AG04450 (cell line): ENCODE measurements around the gene GDF7. TPM values are rescaled to one million over a fixed set of nuclear protein-coding genes. Genes with fewer than 3 reads are reported as not detected.

Experiments used
- CTCF ChIA-PET: fragments of 300-600, 350-600 bp; formaldehyde crosslinking; extraction: SDS; loops from one replicate; lab custom pipeline; 2022; ENCODE audit warnings: antibody characterized with exemption, inconsistent platforms; lab: Charles Lee
- POLR2A ChIA-PET: fragments of 350-600 bp; formaldehyde crosslinking; extraction: SDS; loops from one replicate; lab custom pipeline; 2021; ENCODE audit warnings: antibody characterized with exemption, inconsistent platforms; lab: Yijun Ruan, JAX
- DNase-seq: peaks from one replicate; pipeline ENCODE4 v3.0.0-alpha.2; 2011; ENCODE audit warnings: low read depth, low spot score
- H3K27ac ChIP-seq: one replicate; pipeline ENCODE4 v1.5.1; 2012; ENCODE audit warnings: low read depth, low read length, control low read depth
- H3K27me3 ChIP-seq: one replicate; pipeline ENCODE4 v1.6.0; 2012; ENCODE audit warnings: low read length; ENCODE audit not compliant: control insufficient read depth, insufficient read depth
- H3K4me3 ChIP-seq: 2 replicates; pipeline ENCODE4 v1.5.1; 2011; ENCODE audit warnings: mild to moderate bottlenecking, low read depth, low read length, control low read depth
- H3K9me3 ChIP-seq: 2 replicates; pipeline ENCODE4 v1.5.1; 2012; ENCODE audit warnings: low read length; ENCODE audit not compliant: control insufficient read depth, insufficient read depth
- polyA plus RNA-seq: library from polyadenylated mRNA; depleted of rRNA; stranded (reverse); fragments of >200 nt; gene quantifications from 2 replicates; pipeline ENCODE4 v1.2.3, GENCODE V29; 2011
- TF ChIP-seq, protein P1 (sequence below): IDR thresholded peaks from 2 replicates; pipeline ENCODE4 v1.5.1; 2011; ENCODE audit warnings: low read depth, low read length, control low read depth, inconsistent platforms

GDF7 gene
- polyA plus RNA-seq, 1 experiment, result 0.01 TPM

DNA sequence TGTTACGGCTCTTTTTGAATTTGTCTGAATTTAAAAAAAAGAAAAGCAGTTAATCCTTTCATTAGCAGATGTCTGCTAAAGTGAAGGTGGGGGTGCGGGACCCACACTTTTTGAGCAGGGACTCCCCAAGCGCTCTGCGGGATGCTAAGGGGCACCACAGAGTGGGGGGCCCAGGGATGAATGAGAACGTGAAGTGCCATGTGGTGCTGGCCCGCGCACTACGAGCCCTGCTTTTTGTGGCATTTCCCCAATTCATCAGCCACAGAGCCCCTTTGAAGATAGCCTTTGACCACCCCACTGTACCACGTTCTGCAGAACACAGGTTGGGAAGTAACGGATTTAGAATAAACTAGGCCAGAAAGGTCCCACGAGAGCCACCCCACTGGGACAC lies 44.7 kb upstream of the GDF7 start:
- Histone ChIP-seq H3K9me3 (no peaks in the 10 kb centered on the region; the same call in 1 of the 2 replicates), H3K27me3 (no peaks in the 10 kb centered on the region), H3K27ac (no peak overlapping the region), H3K4me3 (no peak overlapping the region)
- TF ChIP-seq, protein P1, sequence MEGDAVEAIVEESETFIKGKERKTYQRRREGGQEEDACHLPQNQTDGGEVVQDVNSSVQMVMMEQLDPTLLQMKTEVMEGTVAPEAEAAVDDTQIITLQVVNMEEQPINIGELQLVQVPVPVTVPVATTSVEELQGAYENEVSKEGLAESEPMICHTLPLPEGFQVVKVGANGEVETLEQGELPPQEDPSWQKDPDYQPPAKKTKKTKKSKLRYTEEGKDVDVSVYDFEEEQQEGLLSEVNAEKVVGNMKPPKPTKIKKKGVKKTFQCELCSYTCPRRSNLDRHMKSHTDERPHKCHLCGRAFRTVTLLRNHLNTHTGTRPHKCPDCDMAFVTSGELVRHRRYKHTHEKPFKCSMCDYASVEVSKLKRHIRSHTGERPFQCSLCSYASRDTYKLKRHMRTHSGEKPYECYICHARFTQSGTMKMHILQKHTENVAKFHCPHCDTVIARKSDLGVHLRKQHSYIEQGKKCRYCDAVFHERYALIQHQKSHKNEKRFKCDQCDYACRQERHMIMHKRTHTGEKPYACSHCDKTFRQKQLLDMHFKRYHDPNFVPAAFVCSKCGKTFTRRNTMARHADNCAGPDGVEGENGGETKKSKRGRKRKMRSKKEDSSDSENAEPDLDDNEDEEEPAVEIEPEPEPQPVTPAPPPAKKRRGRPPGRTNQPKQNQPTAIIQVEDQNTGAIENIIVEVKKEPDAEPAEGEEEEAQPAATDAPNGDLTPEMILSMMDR, result no peak
- ChIA-PET CTCF (no interaction called here), POLR2A (interaction anchor here (1.7 kb wide), 1 partner anchor 175 kb away, joined by 11 read pairs; the partner anchor contains the start of gene RHOB)
- no peak for DNase-seq

GRCh38 chr2:20622731-20623130 lies 44.2 kb upstream of the GDF7 start:
- no peaks in the 10 kb centered on the region for H3K27me3 ChIP-seq
- CTCF ChIA-PET, result no interaction called here
- POLR2A ChIA-PET, result interaction anchor here (1.7 kb wide), 1 partner anchor 176 kb away, joined by 11 read pairs; the partner anchor contains the start of gene RHOB

DNA sequence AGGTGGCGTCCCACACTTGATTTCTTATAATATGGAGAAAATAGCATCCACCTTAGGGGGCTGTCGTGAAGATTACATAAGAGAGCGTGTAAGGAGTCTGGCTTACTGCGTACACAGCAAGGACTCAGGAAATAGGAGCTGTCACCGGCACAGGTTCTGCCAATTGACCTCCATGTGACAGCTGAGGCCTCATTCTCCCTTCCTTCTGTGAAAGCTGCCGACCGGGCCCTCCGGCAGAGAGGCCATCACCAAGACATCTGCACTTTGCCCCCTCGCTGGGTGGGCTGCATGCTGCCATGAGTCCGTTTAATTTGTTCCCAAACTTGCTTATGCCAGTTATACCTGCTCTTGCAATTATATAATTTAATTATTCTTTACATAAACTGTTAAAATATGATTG lies 43.7 kb upstream of the GDF7 start:
- ChIA-PET POLR2A (no interaction called here), CTCF (no interaction called here)
- TF ChIP-seq, protein P1, result no peak
- Histone ChIP-seq H3K27me3 (no peaks in the 10 kb centered on the region), H3K4me3 (no peak overlapping the region), H3K9me3 (no peaks in the 10 kb centered on the region; the same call in 1 of the 2 replicates), H3K27ac (no peak overlapping the region)
- DNase-seq, result no peak

More at GRCh38 chr2:20622731-20623130, 44.2 kb upstream of the GDF7 start:
- DNase-seq, result no peak
- TF ChIP-seq, protein P1, result no peak
- no peaks in the 10 kb centered on the region; the same call in 1 of the 2 replicates for H3K9me3 ChIP-seq
- H3K27ac ChIP-seq, result no peak overlapping the region
- H3K4me3 ChIP-seq, result no peak overlapping the region

GRCh38 chr2:20623741-20624155 lies 43.2 kb upstream of the GDF7 start:
- Histone ChIP-seq H3K4me3 (no peak overlapping the region), H3K27ac (no peak overlapping the region), H3K27me3 (no peaks in the 10 kb centered on the region), H3K9me3 (no peaks in the 10 kb centered on the region; the same call in 1 of the 2 replicates)
- DNase-seq, result no peak
- ChIA-PET CTCF (no interaction called here), POLR2A (interaction anchor here (2.4 kb wide), 1 partner anchor 177 kb away, joined by 10 read pairs; the partner anchor contains the start of gene RHOB)
- TF ChIP-seq, protein P1, result no peak

- Histone ChIP-seq H3K4me3 (no peak overlapping the region), H3K27me3 (no peaks in the 10 kb centered on the region), H3K27ac (no peak overlapping the region), H3K9me3 (no peaks in the 10 kb centered on the region)
- POLR2A ChIA-PET, result interaction anchor here (2.4 kb wide), 1 partner anchor 177 kb away, joined by 10 read pairs; the partner anchor contains the start of gene RHOB
- DNase-seq, result no peak
- TF ChIP-seq, protein P1, result no peak
- CTCF ChIA-PET, result no interaction called here
Measured at GRCh38 chr2:20624156-20624883, 42.6 kb upstream of the GDF7 start.
